Left lobe of liver (tissue), 2 donors: ENCODE data around the gene ARL6IP1. TPM values are rescaled to one million over a fixed set of nuclear protein-coding genes. Genes with fewer than 3 reads are reported as not detected.
"Not testable (repeated sequence)": the region's sequence is repeated elsewhere in the genome, so short reads cannot be mapped to it uniquely, and the experiment has no call there.

Experiments used
- ATAC-seq: fragments of 200-7000 bp; cut with Tn5 transposase; one replicate; pipeline ENCODE4 v1.9.1; 2020; ENCODE audit warnings: mild to moderate bottlenecking, moderate library complexity
- DNase-seq: peaks from one replicate; pipeline ENCODE4 v3.0.0-alpha.2; 2020; ENCODE audit warnings: low spot score
- total RNA-seq: library from RNA; stranded (reverse); gene quantifications from one replicate; pipeline ENCODE4 v1.2.1, GENCODE V29; 2021
- donor health status: DM: no; HTN: no; CAD: no; lungs with moderate emphysema.
- donor health status: DM: no; HTN: yes; CAD: no.

Gene ARL6IP1
- total RNA-seq, 1 donor from 2014 or later, result 93.3 TPM

- ATAC-seq, result no peak
These were observed 1.1 kb downstream of the ARL6IP1 start for GRCh38 chr16:18800293-18800692.

GRCh38 chr16:18799500-18799899, 1.8 kb downstream of the ARL6IP1 start:
- DNase-seq, result no peak

More at GRCh38 chr16:18800293-18800692, 1.1 kb downstream of the ARL6IP1 start:
- no peak for DNase-seq

GRCh38 chr16:18797746-18798145, 3.6 kb downstream of the ARL6IP1 start:
- DNase-seq, result no peak
- no peak for ATAC-seq

More at GRCh38 chr16:18799500-18799899, 1.8 kb downstream of the ARL6IP1 start:
- no peak for ATAC-seq

- DNase-seq (no peak), ATAC-seq (no peak)
These were observed 5.0 kb downstream of the ARL6IP1 start for GRCh38 chr16:18796377-18796776.

GRCh38 chr16:18792836-18793433, 8.4 kb downstream of the ARL6IP1 start:
- no peak for ATAC-seq
- no peak for DNase-seq

GRCh38 chr16:18789850-18790706, 11.3 kb downstream of the ARL6IP1 start, which contains the start of gene RPS15A:
TSS of gene RPS15A (minus strand) at chr16:18790334. CDS start at chr16:18789113, 1,221 bp downstream.
- ATAC-seq (peak; percentile 96), DNase-seq (peak; percentile 94)

GRCh38 chr16:18789515-18789849, 11.9 kb downstream of the ARL6IP1 start:
- ATAC-seq, result no peak
- DNase-seq, result no peak

- ATAC-seq, result no peak
- no peak for DNase-seq
These were observed 12.4 kb downstream of the ARL6IP1 start for GRCh38 chr16:18788828-18789514.

- DNase-seq (no peak), ATAC-seq (no peak)
These were observed 16.3 kb downstream of the ARL6IP1 start for GRCh38 chr16:18784917-18785623.

- no peak for ATAC-seq
- DNase-seq, result no peak
These were observed 17.7 kb downstream of the ARL6IP1 start for GRCh38 chr16:18783430-18784341.

GRCh38 chr16:18782697-18783429, 18.5 kb downstream of the ARL6IP1 start:
- DNase-seq (no peak), ATAC-seq (no peak)

GRCh38 chr16:18781232-18781631, 20.1 kb downstream of the ARL6IP1 start:
- not testable (repeated sequence) for DNase-seq, ATAC-seq

- not testable (repeated sequence) for DNase-seq
- ATAC-seq, result peak; percentile 46
These were observed 20.8 kb downstream of the ARL6IP1 start for GRCh38 chr16:18780460-18781026.

- DNase-seq, ATAC-seq: not testable (repeated sequence)
These were observed 23.7 kb downstream of the ARL6IP1 start for GRCh38 chr16:18777664-18778063.

GRCh38 chr16:18776334-18776733, 25.0 kb downstream of the ARL6IP1 start:
- not testable (repeated sequence) for DNase-seq
- peak; percentile 44 for ATAC-seq

GRCh38 chr16:18774651-18775050, 26.7 kb downstream of the ARL6IP1 start:
- not testable (repeated sequence) for ATAC-seq

GRCh38 chr16:18772171-18772570, 29.2 kb downstream of the ARL6IP1 start:
- DNase-seq, ATAC-seq: not testable (repeated sequence)

More at GRCh38 chr16:18774651-18775050, 26.7 kb downstream of the ARL6IP1 start:
- DNase-seq, result not testable (repeated sequence)

- ATAC-seq, result not testable (repeated sequence)
These were observed 30.9 kb downstream of the ARL6IP1 start for GRCh38 chr16:18770336-18770962.

More at GRCh38 chr16:18770336-18770962, 30.9 kb downstream of the ARL6IP1 start:
- not testable (repeated sequence) for DNase-seq
